Activated CD4-positive, alpha-beta T cell treated with anti-CD3 and anti-CD28 coated beads, Interleukin-2, amount 10 ng/mL, durations not matched to agents 7 days and 5 days (primary cell): ENCODE measurements around the gene NCOR1. TPM values are rescaled to one million over a fixed set of nuclear protein-coding genes. Genes with fewer than 3 reads are reported as not detected.
"Not testable (repeated sequence)": the region's sequence is repeated elsewhere in the genome, so short reads cannot be mapped to it uniquely, and the experiment has no call there.

Source experiments
- CTCF ChIA-PET: fragments of 350-600 bp; sonication (Branson Sonifier 250); formaldehyde crosslinking; loops from one replicate; lab custom pipeline; 2021; ENCODE audit warnings: antibody characterized with exemption; lab: Charles Lee
- POLR2A ChIA-PET: fragments of 350-600 bp; sonication (Branson Sonifier 250); formaldehyde crosslinking; loops from one replicate; lab custom pipeline; 2021; ENCODE audit warnings: antibody characterized with exemption; lab: Charles Lee
- DNase-seq: peaks from one replicate; pipeline ENCODE4 v3.0.0-alpha.2; 2020
- H3K27ac Mint-ChIP-seq: one replicate; pipeline ENCODE4 v1.8.0; 2021; ENCODE audit warnings: mild to moderate bottlenecking, moderate library complexity, mixed read lengths
- H3K27me3 Mint-ChIP-seq: one replicate; pipeline ENCODE4 v1.8.0; 2021; ENCODE audit warnings: mixed read lengths
- H3K36me3 Mint-ChIP-seq: one replicate; pipeline ENCODE4 v1.8.0; 2021; ENCODE audit warnings: low read depth, mixed read lengths
- H3K4me1 Mint-ChIP-seq: one replicate; pipeline ENCODE4 v1.8.0; 2021; ENCODE audit warnings: mixed read lengths
- H3K4me3 Mint-ChIP-seq: one replicate; pipeline ENCODE4 v1.8.0; 2021; ENCODE audit warnings: mild to moderate bottlenecking, moderate library complexity, mixed read lengths
- H3K9me3 Mint-ChIP-seq: one replicate; pipeline ENCODE4 v1.8.0; 2021; ENCODE audit warnings: mixed read lengths
- total RNA-seq, 2 experiments: library from RNA; stranded (reverse); gene quantifications; one replicate each; pipeline ENCODE4 v1.2.3, GENCODE V29; 2021

Gene NCOR1
- total RNA-seq, 2 experiments from 2014 or later, result 152 to 182 TPM

- Mint-ChIP-seq H3K4me1 (peaks cover 8% of the 10 kb centered on the region), H3K27me3 (no peaks in the 10 kb centered on the region), H3K4me3 (no peak overlapping the region), H3K27ac (no peak overlapping the region), H3K36me3 (peaks cover 24% of the 10 kb centered on the region), H3K9me3 (no peaks in the 10 kb centered on the region)
- ChIA-PET CTCF (no interaction called here), POLR2A (no interaction called here)
- DNase-seq, result no peak
Measured at GRCh38 chr17:16178836-16179235, 36.5 kb downstream of the NCOR1 start.

GRCh38 chr17:16171613-16172012 lies 43.7 kb downstream of the NCOR1 start:
- Mint-ChIP-seq H3K27ac (no peak overlapping the region), H3K4me1 (peaks cover 10% of the 10 kb centered on the region), H3K9me3 (no peaks in the 10 kb centered on the region), H3K27me3 (no peaks in the 10 kb centered on the region), H3K36me3 (peaks cover 29% of the 10 kb centered on the region), H3K4me3 (no peak overlapping the region)
- DNase-seq, result no peak
- CTCF ChIA-PET, result no interaction called here
- POLR2A ChIA-PET, result no interaction called here

GRCh38 chr17:16166766-16167165 lies 48.6 kb downstream of the NCOR1 start:
- H3K36me3 Mint-ChIP-seq, result peaks cover 38% of the 10 kb centered on the region
- H3K4me3 Mint-ChIP-seq, H3K27ac Mint-ChIP-seq, POLR2A ChIA-PET, H3K4me1 Mint-ChIP-seq, DNase-seq, CTCF ChIA-PET, H3K27me3 Mint-ChIP-seq, H3K9me3 Mint-ChIP-seq: not testable (repeated sequence)

- Mint-ChIP-seq H3K9me3 (no peaks in the 10 kb centered on the region), H3K36me3 (peaks cover 48% of the 10 kb centered on the region), H3K27me3 (no peaks in the 10 kb centered on the region), H3K4me1 (peaks cover 5% of the 10 kb centered on the region), H3K27ac (no peak overlapping the region), H3K4me3 (no peak overlapping the region)
- no peak for DNase-seq
- POLR2A ChIA-PET, result no interaction called here
- CTCF ChIA-PET, result no interaction called here
Measured at GRCh38 chr17:16158714-16159113, 56.6 kb downstream of the NCOR1 start.

GRCh38 chr17:16155536-16155935 lies 59.8 kb downstream of the NCOR1 start:
- H3K4me1 Mint-ChIP-seq, result peaks cover 5% of the 10 kb centered on the region
- no peaks in the 10 kb centered on the region for H3K9me3 Mint-ChIP-seq
- no peak overlapping the region for H3K27ac Mint-ChIP-seq
- peaks cover 56% of the 10 kb centered on the region for H3K36me3 Mint-ChIP-seq
- H3K27me3 Mint-ChIP-seq, result no peaks in the 10 kb centered on the region
- POLR2A ChIA-PET, result no interaction called here
- H3K4me3 Mint-ChIP-seq, result no peak overlapping the region
- no peak for DNase-seq
- CTCF ChIA-PET, result no interaction called here

GRCh38 chr17:16152326-16152725 lies 63.0 kb downstream of the NCOR1 start:
- CTCF ChIA-PET, H3K4me1 Mint-ChIP-seq, H3K27ac Mint-ChIP-seq, H3K27me3 Mint-ChIP-seq, DNase-seq, POLR2A ChIA-PET, H3K4me3 Mint-ChIP-seq, H3K9me3 Mint-ChIP-seq: not testable (repeated sequence)
- H3K36me3 Mint-ChIP-seq, result peaks cover 57% of the 10 kb centered on the region

GRCh38 chr17:16150251-16150856 lies 65.0 kb downstream of the NCOR1 start:
- Mint-ChIP-seq H3K4me1 (no peaks in the 10 kb centered on the region), H3K27ac (no peak overlapping the region), H3K36me3 (peaks cover 54% of the 10 kb centered on the region), H3K27me3 (no peaks in the 10 kb centered on the region), H3K4me3 (no peak overlapping the region), H3K9me3 (no peaks in the 10 kb centered on the region)
- POLR2A ChIA-PET, result no interaction called here
- DNase-seq, result no peak
- CTCF ChIA-PET, result interaction anchor here (0.6 kb wide), 1 partner anchor 40 kb away, joined by 5 read pairs; no protein-coding TSS in a partner anchor

- H3K27ac Mint-ChIP-seq, result no peak overlapping the region
- no peak overlapping the region for H3K4me3 Mint-ChIP-seq
- H3K4me1 Mint-ChIP-seq, result no peaks in the 10 kb centered on the region
- CTCF ChIA-PET, result interaction anchor here (0.7 kb wide), 1 partner anchor 111 kb away, joined by 3 read pairs; no protein-coding TSS in a partner anchor
- no peak for DNase-seq
- no peaks in the 10 kb centered on the region for H3K9me3 Mint-ChIP-seq
- H3K36me3 Mint-ChIP-seq, result peaks cover 51% of the 10 kb centered on the region
- POLR2A ChIA-PET, result no interaction called here
- H3K27me3 Mint-ChIP-seq, result no peaks in the 10 kb centered on the region
Measured at GRCh38 chr17:16148596-16148995, 66.7 kb downstream of the NCOR1 start.

GRCh38 chr17:16145319-16145890 lies 69.9 kb downstream of the NCOR1 start:
- H3K36me3 Mint-ChIP-seq, result peaks cover 39% of the 10 kb centered on the region
- H3K4me3 Mint-ChIP-seq, H3K27ac Mint-ChIP-seq, H3K27me3 Mint-ChIP-seq, H3K4me1 Mint-ChIP-seq, DNase-seq, H3K9me3 Mint-ChIP-seq, POLR2A ChIA-PET: not testable (repeated sequence)
- CTCF ChIA-PET, result interaction anchor here (0.6 kb wide), 1 partner anchor 165 kb away, joined by 3 read pairs; no protein-coding TSS in a partner anchor

- POLR2A ChIA-PET, result no interaction called here
Measured at GRCh38 chr17:16141685-16142084, 73.6 kb downstream of the NCOR1 start.

GRCh38 chr17:16140854-16141253 lies 74.5 kb downstream of the NCOR1 start:
- Mint-ChIP-seq H3K27ac (no peak overlapping the region), H3K4me1 (no peaks in the 10 kb centered on the region), H3K9me3 (no peaks in the 10 kb centered on the region), H3K4me3 (no peak overlapping the region), H3K27me3 (no peaks in the 10 kb centered on the region), H3K36me3 (peaks cover 30% of the 10 kb centered on the region)
- CTCF ChIA-PET, result interaction anchor here (0.7 kb wide), 1 partner anchor 9 kb away, joined by 6 read pairs; no protein-coding TSS in a partner anchor
- no peak for DNase-seq
- POLR2A ChIA-PET, result no interaction called here

More at GRCh38 chr17:16141685-16142084, 73.6 kb downstream of the NCOR1 start:
- Mint-ChIP-seq H3K4me1 (no peaks in the 10 kb centered on the region), H3K4me3 (no peak overlapping the region), H3K36me3 (peaks cover 33% of the 10 kb centered on the region), H3K27me3 (no peaks in the 10 kb centered on the region), H3K9me3 (no peaks in the 10 kb centered on the region), H3K27ac (no peak overlapping the region)
- CTCF ChIA-PET, result no interaction called here
- no peak for DNase-seq

GRCh38 chr17:16135461-16135860 lies 79.9 kb downstream of the NCOR1 start:
- no peaks in the 10 kb centered on the region for H3K4me1 Mint-ChIP-seq
- H3K27me3 Mint-ChIP-seq, result no peaks in the 10 kb centered on the region
- H3K36me3 Mint-ChIP-seq, result peaks cover 30% of the 10 kb centered on the region
- H3K9me3 Mint-ChIP-seq, result no peaks in the 10 kb centered on the region
- POLR2A ChIA-PET, result no interaction called here
- no peak for DNase-seq
- no peak overlapping the region for H3K27ac Mint-ChIP-seq
- no peak overlapping the region for H3K4me3 Mint-ChIP-seq
- CTCF ChIA-PET, result interaction anchor here (0.6 kb wide), 1 partner anchor 64 kb away, joined by 3 read pairs; no protein-coding TSS in a partner anchor

GRCh38 chr17:16131593-16131992 lies 83.7 kb downstream of the NCOR1 start:
- H3K27me3 Mint-ChIP-seq, result no peaks in the 10 kb centered on the region
- no peaks in the 10 kb centered on the region for H3K4me1 Mint-ChIP-seq
- ChIA-PET POLR2A (no interaction called here), CTCF (interaction anchor here (0.6 kb wide), 1 partner anchor 9 kb away, joined by 6 read pairs; no protein-coding TSS in a partner anchor)
- H3K27ac Mint-ChIP-seq, result no peak overlapping the region
- no peak overlapping the region for H3K4me3 Mint-ChIP-seq
- no peaks in the 10 kb centered on the region for H3K9me3 Mint-ChIP-seq
- peaks cover 42% of the 10 kb centered on the region for H3K36me3 Mint-ChIP-seq
- DNase-seq, result no peak
